GM12878 (cell line): ENCODE data around the gene SCYGR1. TPM values are rescaled to one million over a fixed set of nuclear protein-coding genes. Genes with fewer than 3 reads are reported as not detected.

Experiments used
- ATAC-seq: fragments of 200-7000 bp; cut with Tn5 transposase; 3 replicates; pipeline ENCODE4 v1.9.1; 2020; ENCODE audit warnings: mild to moderate bottlenecking, moderate library complexity
- BruUV-seq: library from RNA; stranded (reverse); fragments of 400-500 nt; replicated peaks from 2 replicates; lab custom pipeline; 2021; lab: Mats Ljungman, UMichigan
- CTCF ChIA-PET: fragments of 300-600 bp; sonication (Branson Sonifier 250); formaldehyde crosslinking; extraction: SDS; loops from one replicate; lab custom pipeline; 2021; ENCODE audit warnings: inconsistent platforms; lab: Yijun Ruan, JAX
- POLR2A ChIA-PET: fragments of 350-600 bp; formaldehyde crosslinking; extraction: SDS; loops from one replicate; lab custom pipeline; 2021; ENCODE audit warnings: inconsistent platforms; lab: Charles Lee
- RAD21 ChIA-PET: fragments of 300-600 bp; sonication (Branson Sonifier 250); formaldehyde crosslinking; loops from one replicate; lab custom pipeline; 2023; ENCODE audit warnings: antibody characterized with exemption; ENCODE audit not compliant: unreplicated experiment; lab: Charles Lee
- SMC1A ChIA-PET: fragments of 300-600 bp; sonication (Branson Sonifier 250); formaldehyde crosslinking; loops from one replicate; lab custom pipeline; 2023; ENCODE audit not compliant: unreplicated experiment, uncharacterized antibody; lab: Charles Lee
- DNase-seq: peaks from one replicate; pipeline ENCODE4 v3.0.0-alpha.2; 2011; ENCODE audit warnings: low read depth, low spot score
- FAIRE-seq: peaks from 3 replicates; lab custom pipeline; 2011; peaks lifted over from hg19 to GRCh38; lab: Jason Lieb, UNC
- H2AFZ ChIP-seq: 2 replicates; pipeline ENCODE4 v1.6.0; 2011; ENCODE audit warnings: low read depth, low read length, control low read depth; ENCODE audit not compliant: control insufficient read depth
- H3K27ac ChIP-seq: 2 replicates; pipeline ENCODE4 v1.5.1; 2011; ENCODE audit warnings: control low read depth; ENCODE audit not compliant: control insufficient read depth, insufficient read depth
- H3K27me3 ChIP-seq, 2 experiments: replicated peaks in 1 of 2; 2 replicates each; pipeline versions ENCODE4 v1.6.0 to v1.6.1; 2011; ENCODE audit warnings: low read length in 1 of 2; ENCODE audit not compliant: control insufficient read depth in 2 of 2, insufficient read depth in 2 of 2
- H3K36me3 ChIP-seq, 2 experiments: 2 replicates each; pipeline ENCODE4 v1.5.1; 2011; ENCODE audit warnings: low read length in 1 of 2; ENCODE audit not compliant: control insufficient read depth in 2 of 2, insufficient read depth in 2 of 2
- H3K4me1 ChIP-seq: 2 replicates; pipeline ENCODE4 v1.6.1; 2011; ENCODE audit warnings: mild to moderate bottlenecking, low read length, moderate library complexity, mixed read lengths; ENCODE audit not compliant: control insufficient read depth, insufficient read depth
- H3K4me2 ChIP-seq: 2 replicates; pipeline ENCODE4 v1.6.0; 2011; ENCODE audit warnings: control low read depth; ENCODE audit not compliant: control insufficient read depth, insufficient read depth
- H3K4me3 ChIP-seq: fragments of 200-600 bp; sonication (generic); 2 replicates; pipeline ENCODE4 v1.5.1; 2016
- H3K79me2 ChIP-seq: 2 replicates; pipeline ENCODE4 v1.6.0; 2011; ENCODE audit warnings: low read length; ENCODE audit not compliant: control insufficient read depth, insufficient read depth
- H3K9ac ChIP-seq: 2 replicates; pipeline ENCODE4 v1.8.0; 2011; ENCODE audit warnings: low read length, control low read depth, mixed read lengths; ENCODE audit not compliant: control insufficient read depth, insufficient read depth
- H3K9me3 ChIP-seq: replicated peaks from 3 replicates; pipeline ENCODE4 v1.5.1; 2011; ENCODE audit warnings: mild to moderate bottlenecking, low read length; ENCODE audit not compliant: control insufficient read depth, insufficient read depth
- H4K20me1 ChIP-seq: 2 replicates; pipeline ENCODE4 v1.6.0; 2011; ENCODE audit not compliant: control insufficient read depth, insufficient read depth
- NRF1 ChIP-seq: conservative IDR thresholded peaks from 2 replicates; pipeline ENCODE4 v1.6.1; 2011; ENCODE audit warnings: mild to moderate bottlenecking, low read depth, low read length, improper control_type of control experiment
- RAD21 ChIP-seq: IDR thresholded peaks from 2 replicates; pipeline ENCODE4 v1.6.1; 2011; ENCODE audit warnings: mild to moderate bottlenecking, low read depth, low read length, moderate library complexity; ENCODE audit not compliant: insufficient read depth
- RAD51 ChIP-seq: fragments of 450-650 bp; IDR thresholded peaks from 2 replicates; pipeline ENCODE4 v1.6.1; 2016; ENCODE audit warnings: moderate library complexity, mild to moderate bottlenecking, inconsistent platforms
- ZNF274 ChIP-seq: IDR thresholded peaks from one replicate; pipeline ENCODE4 v1.8.0; 2011; ENCODE audit not compliant: insufficient read length, insufficient read depth
- whole genome bisulfite sequencing: methylation state at CpG from one replicate; pipeline ENCODE4 v1.1.6; 2016; ENCODE audit warnings: low lambda C conversion rate; ENCODE audit not compliant: insufficient replicate concordance, insufficient coverage; ENCODE audit errors: missing lambda C conversion rate; 5-methylcytosine and 5-hydroxymethylcytosine counted together
- in situ Hi-C: fragments of 300-500 bp; cut with MboI; formaldehyde crosslinking; loops from 9 replicates; pipeline ENCODE4 v1.14.3; 2018; ENCODE audit warnings: mixed read lengths
- intact Hi-C: fragments of 100-400 bp; cut with micrococcal nuclease; formaldehyde crosslinking; loops from one replicate; pipeline ENCODE4 v1.14.2; 2022; ENCODE audit not compliant: unreplicated experiment
- polyA plus RNA-seq, 11 experiments: library from polyadenylated mRNA; depleted of rRNA in 4 of 11; unstranded in 6 of 11; stranded (reverse) in 5 of 11; fragments of >200 nt; fragmentation: Nextera tagmentation in 4 of 11; fragmentation: Illumina TruSeq in 1 of 11; extraction: Ambion mirVana in 4 of 11; extraction: Trizol in 1 of 11; gene quantifications; 1 replicate in 1 of 11; 2 replicates in 10 of 11; pipeline versions ENCODE4 v1.2.1 to v1.2.3, GENCODE V29; 2011 to 2016; ENCODE audit warnings: inconsistent platforms in 2 of 11, missing spikeins in 2 of 11, low read depth in 1 of 11
- total RNA-seq, 4 experiments: library from RNA; depleted of rRNA in 3 of 4; stranded (reverse); fragments of >200 nt in 3 of 4; fragmentation: Illumina TruSeq in 1 of 4; extraction: Trizol in 1 of 4; gene quantifications; 2 replicates each; pipeline versions ENCODE4 v1.2.1 to v1.2.3, GENCODE V29; 2013 to 2021
- TF ChIP-seq, protein P1 (sequence below), 3 experiments: IDR thresholded peaks in 2 of 3; conservative IDR thresholded peaks in 1 of 3; 2 replicates each; pipeline ENCODE4 v1.5.1; 2011; ENCODE audit warnings: low read depth in 3 of 3, low read length in 3 of 3, mild to moderate bottlenecking in 3 of 3, control low read depth in 2 of 3, moderate library complexity in 2 of 3, inconsistent platforms in 1 of 3, mixed read lengths in 1 of 3; ENCODE audit not compliant: control insufficient read depth in 2 of 3, insufficient read depth in 1 of 3; ENCODE audit errors: extremely low read depth in 1 of 3

SCYGR1 gene
- total and polyA plus RNA-seq, 10 of the 15 experiments (the other 5 are each of a cell fraction or from before 2014, with no cell fraction given): not detected

DNA sequence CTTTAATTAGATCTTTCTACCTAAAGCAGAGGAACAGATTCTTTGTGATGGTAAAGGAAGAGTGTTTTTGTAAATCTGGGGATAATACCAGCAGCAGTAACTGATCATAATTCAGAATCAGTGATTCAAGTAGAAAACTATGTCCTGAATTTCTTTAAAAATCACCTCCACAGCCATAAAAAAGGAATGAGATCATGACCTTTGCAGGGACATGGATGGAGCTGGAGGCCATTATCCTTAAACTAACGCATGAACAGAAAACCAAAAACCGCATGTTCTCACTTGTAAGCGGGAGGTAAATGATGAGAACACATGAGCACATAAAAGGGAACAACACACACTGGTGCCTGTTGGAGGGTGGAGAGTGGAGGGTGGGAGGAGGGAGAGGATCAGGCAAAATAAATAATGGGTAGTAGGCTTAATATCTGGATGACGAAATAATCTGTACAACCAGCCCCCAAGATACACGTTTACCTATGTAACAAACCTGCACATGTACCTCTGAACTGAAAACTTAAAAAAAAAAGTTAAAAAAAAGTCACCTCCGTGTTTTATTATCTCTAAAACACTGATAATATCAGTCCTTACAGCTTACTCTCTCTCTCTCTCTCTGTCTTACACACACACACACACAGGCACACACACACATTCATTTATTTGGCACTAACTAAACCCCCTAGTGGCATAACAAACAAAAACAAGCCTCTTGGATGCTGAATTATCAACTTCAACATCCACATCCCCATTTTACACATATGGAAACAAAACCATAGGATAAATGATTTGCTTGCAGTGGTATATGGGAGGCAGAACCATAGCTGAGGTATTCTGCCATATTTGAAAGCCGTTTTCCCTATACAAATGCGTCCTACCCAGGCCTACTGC is 10.0 kb downstream of the SCYGR1 start:
- POLR2A ChIA-PET: interaction anchor here (1.5 kb wide), 1 partner anchor 8 kb away, joined by 11 read pairs; no protein-coding TSS in a partner anchor
- CTCF ChIA-PET: interaction anchor here (0.6 to 1.8 kb wide), 9 partner anchors 9 to 96 kb away, joined by 3 to 7 read pairs (median 3); no protein-coding TSS in a partner anchor
- in situ Hi-C loops: no loop called here

More for the DNA sequence above, 10.0 kb downstream of the SCYGR1 start:
- Histone ChIP-seq H3K4me3 (no peak overlapping the region), H3K9ac (no peak overlapping the region), H3K4me2 (no peak overlapping the region), H3K79me2 (no peaks in the 10 kb centered on the region), H3K4me1 (no peaks in the 10 kb centered on the region), H4K20me1 (no peaks in the 10 kb centered on the region), H3K27me3 (no peaks in the 10 kb centered on the region), H3K36me3 (no peaks in the 10 kb centered on the region), H3K27ac (no peak overlapping the region)
- intact Hi-C loops: no loop called here
- no peak for FAIRE-seq
- WGBS: 55% methylated on average over 7 of the region's 8 CpGs
- ATAC-seq: peak; percentile 42; the same call in 2 of the 3 replicates
- SMC1A ChIA-PET: interaction anchor here (0.6 to 1.9 kb wide), 7 partner anchors 8 to 48 kb away, joined by 3 to 6 read pairs (median 4); no protein-coding TSS in a partner anchor
- BruUV-seq: no TSS peak
- no peak for TF ChIP-seq ZNF274
- no peak for TF ChIP-seq NRF1
- no peak for TF ChIP-seq RAD51
- TF ChIP-seq, protein P1, sequence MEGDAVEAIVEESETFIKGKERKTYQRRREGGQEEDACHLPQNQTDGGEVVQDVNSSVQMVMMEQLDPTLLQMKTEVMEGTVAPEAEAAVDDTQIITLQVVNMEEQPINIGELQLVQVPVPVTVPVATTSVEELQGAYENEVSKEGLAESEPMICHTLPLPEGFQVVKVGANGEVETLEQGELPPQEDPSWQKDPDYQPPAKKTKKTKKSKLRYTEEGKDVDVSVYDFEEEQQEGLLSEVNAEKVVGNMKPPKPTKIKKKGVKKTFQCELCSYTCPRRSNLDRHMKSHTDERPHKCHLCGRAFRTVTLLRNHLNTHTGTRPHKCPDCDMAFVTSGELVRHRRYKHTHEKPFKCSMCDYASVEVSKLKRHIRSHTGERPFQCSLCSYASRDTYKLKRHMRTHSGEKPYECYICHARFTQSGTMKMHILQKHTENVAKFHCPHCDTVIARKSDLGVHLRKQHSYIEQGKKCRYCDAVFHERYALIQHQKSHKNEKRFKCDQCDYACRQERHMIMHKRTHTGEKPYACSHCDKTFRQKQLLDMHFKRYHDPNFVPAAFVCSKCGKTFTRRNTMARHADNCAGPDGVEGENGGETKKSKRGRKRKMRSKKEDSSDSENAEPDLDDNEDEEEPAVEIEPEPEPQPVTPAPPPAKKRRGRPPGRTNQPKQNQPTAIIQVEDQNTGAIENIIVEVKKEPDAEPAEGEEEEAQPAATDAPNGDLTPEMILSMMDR (IDR thresholded peaks at IDR 0.05 in 2 of 3, conservative IDR thresholded peaks at IDR 0.05 in 1 of 3; ENCODE audit: control insufficient read depth in 2 of 3, extremely low read depth in 1 of 3, insufficient read depth in 1 of 3, low read depth in 3 of 3, low read length in 3 of 3): 0 out of 6 replicates have a peak, but pooled peaks of 1 of the 3 experiments have one; percentile 22
- TF ChIP-seq RAD21: 0 out of 2 replicates have a peak, but pooled peaks have one; percentile 17
- TF ChIP-seq, all 136 proteins: peak for 2
- Histone ChIP-seq H3K9me3 (no peaks in the 10 kb centered on the region), H2AFZ (no peak overlapping the region)
- no peak for DNase-seq
- RAD21 ChIA-PET: interaction anchor here (0.9 to 1.9 kb wide), 3 partner anchors 22 to 98 kb away, joined by 3 to 4 read pairs (median 4); no protein-coding TSS in a partner anchor
